ENCODE measurements around the gene CEP112. TPM values are rescaled to one million over a fixed set of nuclear protein-coding genes. Genes with fewer than 3 reads are reported as not detected.

The CEP112 gene
- total RNA-seq, 4 donors from 2014 or later, result 1.1 to 12.9 (median 9.1) TPM

- Histone ChIP-seq H3K4me3 (no peak overlapping the region), H3K36me3 (no peaks in the 10 kb centered on the region), H3K4me1 (no peaks in the 10 kb centered on the region), H3K27ac (no peak overlapping the region), H3K9me3 (peaks cover 0 to 5% of the 10 kb centered on the region in 2 donors), H3K27me3 (no peaks in the 10 kb centered on the region)
- DNase-seq, result no peak
- in situ Hi-C loops (cut with MboI; ENCODE audit: low pct_ligation_motif_present in 1 of 4, low pct_unique_long_range_greater_than_20kb in 1 of 4, low sequenced_read_pairs in 3 of 4), result no loop called here
- 50% methylated on average over 2 of the region's 2 CpGs; no CpG with 5 or more reads in 1 of the 2 donors for WGBS, 2 donors (ENCODE audit: low coverage in 1 of 2)
- no peak for TF ChIP-seq POLR2AphosphoS5 (IDR thresholded peaks at IDR 0.05)
- no peak for TF ChIP-seq POLR2A (IDR thresholded peaks at IDR 0.05)
- TF ChIP-seq, protein P1, sequence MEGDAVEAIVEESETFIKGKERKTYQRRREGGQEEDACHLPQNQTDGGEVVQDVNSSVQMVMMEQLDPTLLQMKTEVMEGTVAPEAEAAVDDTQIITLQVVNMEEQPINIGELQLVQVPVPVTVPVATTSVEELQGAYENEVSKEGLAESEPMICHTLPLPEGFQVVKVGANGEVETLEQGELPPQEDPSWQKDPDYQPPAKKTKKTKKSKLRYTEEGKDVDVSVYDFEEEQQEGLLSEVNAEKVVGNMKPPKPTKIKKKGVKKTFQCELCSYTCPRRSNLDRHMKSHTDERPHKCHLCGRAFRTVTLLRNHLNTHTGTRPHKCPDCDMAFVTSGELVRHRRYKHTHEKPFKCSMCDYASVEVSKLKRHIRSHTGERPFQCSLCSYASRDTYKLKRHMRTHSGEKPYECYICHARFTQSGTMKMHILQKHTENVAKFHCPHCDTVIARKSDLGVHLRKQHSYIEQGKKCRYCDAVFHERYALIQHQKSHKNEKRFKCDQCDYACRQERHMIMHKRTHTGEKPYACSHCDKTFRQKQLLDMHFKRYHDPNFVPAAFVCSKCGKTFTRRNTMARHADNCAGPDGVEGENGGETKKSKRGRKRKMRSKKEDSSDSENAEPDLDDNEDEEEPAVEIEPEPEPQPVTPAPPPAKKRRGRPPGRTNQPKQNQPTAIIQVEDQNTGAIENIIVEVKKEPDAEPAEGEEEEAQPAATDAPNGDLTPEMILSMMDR (IDR thresholded peaks at IDR 0.05), result no peak
- TF ChIP-seq EP300 (IDR thresholded peaks at IDR 0.05; ENCODE audit: low read depth), result no peak
- intact Hi-C loops (cut with DNase I; ENCODE audit: low total_unique reads), result no loop called here
Measured at GRCh38 chr17:65954148-65954449, 237.8 kb downstream of the CEP112 start.

DNA sequence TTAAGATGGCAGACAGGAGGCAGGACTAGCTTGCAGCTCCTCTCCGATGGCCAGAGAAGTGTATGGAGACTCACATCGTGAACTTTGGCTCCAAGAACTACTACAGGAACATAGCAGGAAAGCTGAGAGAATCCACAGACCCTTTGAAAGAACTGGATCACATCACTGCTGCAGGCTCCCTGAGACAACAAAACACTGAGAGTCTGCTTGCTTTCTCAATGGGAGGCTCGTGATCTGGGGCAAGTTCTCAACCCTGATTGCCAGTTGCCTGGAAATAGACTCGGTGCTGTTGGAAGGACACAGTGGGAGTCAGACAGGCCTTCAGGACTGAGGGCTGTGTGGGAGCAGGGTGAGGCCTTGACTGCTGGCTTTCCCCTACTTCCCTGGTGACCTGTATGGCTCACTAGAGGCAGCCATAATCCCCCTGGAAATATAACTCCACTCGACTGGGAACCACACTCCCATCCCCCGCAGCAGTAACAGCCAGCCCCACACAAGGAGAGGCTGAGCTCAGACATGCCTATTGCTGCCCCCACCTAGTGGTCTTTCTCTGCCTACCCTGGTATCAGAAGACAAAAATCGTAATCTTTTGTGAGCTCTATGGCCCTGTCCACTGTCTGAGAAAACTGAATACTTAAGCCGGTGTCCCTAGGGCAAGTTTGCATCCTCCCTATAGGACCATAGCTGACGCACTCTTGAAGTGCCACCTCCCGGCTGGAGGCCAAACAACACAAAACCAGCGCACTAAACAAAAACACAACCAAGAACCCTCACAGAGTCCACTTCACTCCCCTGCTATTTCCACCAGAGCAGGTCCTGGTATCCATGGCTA is 238.4 kb downstream of the CEP112 start:
- intact Hi-C loops (cut with DNase I; ENCODE audit: low total_unique reads) (no loop called here), in situ Hi-C loops (cut with MboI; ENCODE audit: low pct_ligation_motif_present in 1 of 4, low pct_unique_long_range_greater_than_20kb in 1 of 4, low sequenced_read_pairs in 3 of 4) (no loop called here)
- no peak for DNase-seq
- no peaks in the 10 kb centered on the region for H3K27me3 ChIP-seq
- no peaks in the 10 kb centered on the region for H3K36me3 ChIP-seq
- 90 to 100% methylated on average over 6 to 11 of the region's 11 CpGs for WGBS, 2 donors (ENCODE audit: low coverage in 1 of 2)
- no peak overlapping the region for H3K27ac ChIP-seq
- H3K4me1 ChIP-seq, result no peaks in the 10 kb centered on the region
- H3K4me3 ChIP-seq, result no peak overlapping the region
- H3K9me3 ChIP-seq, result peaks cover 0 to 1% of the 10 kb centered on the region in 2 donors
- no peak for TF ChIP-seq EP300 (IDR thresholded peaks at IDR 0.05; ENCODE audit: low read depth)
- TF ChIP-seq POLR2AphosphoS5 (IDR thresholded peaks at IDR 0.05), result no peak
- TF ChIP-seq, protein P1 (IDR thresholded peaks at IDR 0.05), result no peak
- no peak for TF ChIP-seq POLR2A (IDR thresholded peaks at IDR 0.05)

- no peak overlapping the region for H3K27ac ChIP-seq
- WGBS, 2 donors (ENCODE audit: low coverage in 1 of 2), result 74 to 100% methylated on average over 1 of the region's 1 CpG
- H3K4me3 ChIP-seq, result no peak overlapping the region
- H3K36me3 ChIP-seq, result no peaks in the 10 kb centered on the region
- H3K27me3 ChIP-seq, result no peaks in the 10 kb centered on the region
- no peak for DNase-seq
- H3K9me3 ChIP-seq, result no peaks in the 10 kb centered on the region
- in situ Hi-C loops (cut with MboI; ENCODE audit: low pct_ligation_motif_present in 1 of 4, low pct_unique_long_range_greater_than_20kb in 1 of 4, low sequenced_read_pairs in 3 of 4), result no loop called here
- intact Hi-C loops (cut with DNase I; ENCODE audit: low total_unique reads), result no loop called here
- H3K4me1 ChIP-seq, result no peaks in the 10 kb centered on the region
- TF ChIP-seq POLR2A (IDR thresholded peaks at IDR 0.05) (no peak), POLR2AphosphoS5 (IDR thresholded peaks at IDR 0.05) (no peak), EP300 (IDR thresholded peaks at IDR 0.05; ENCODE audit: low read depth) (no peak)
- TF ChIP-seq, protein P1 (IDR thresholded peaks at IDR 0.05), result no peak
Measured at GRCh38 chr17:65952586-65952985, 239.3 kb downstream of the CEP112 start.

DNA sequence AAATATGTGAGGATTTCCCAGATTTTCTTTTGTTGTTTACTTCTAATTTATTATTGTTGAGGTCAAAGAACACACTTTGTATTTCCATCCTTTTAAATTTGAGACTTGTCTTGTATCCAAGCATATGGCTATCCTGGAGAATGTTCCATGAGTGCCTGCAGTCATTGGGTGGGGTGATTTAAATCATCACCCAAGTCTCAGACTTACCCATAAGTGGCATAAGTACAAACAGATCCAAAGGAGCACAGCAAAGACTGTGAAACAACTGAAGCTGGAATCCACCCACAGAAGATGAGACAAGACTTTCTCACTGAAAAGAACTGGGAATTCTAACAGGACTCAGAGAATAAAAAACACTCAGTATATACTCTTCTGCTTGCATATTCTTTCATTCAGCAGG is 239.9 kb downstream of the CEP112 start:
- Histone ChIP-seq H3K36me3 (no peaks in the 10 kb centered on the region), H3K27me3 (no peaks in the 10 kb centered on the region), H3K4me1 (no peaks in the 10 kb centered on the region), H3K4me3 (no peak overlapping the region), H3K9me3 (no peaks in the 10 kb centered on the region), H3K27ac (no peak overlapping the region)
- in situ Hi-C loops (cut with MboI; ENCODE audit: low pct_ligation_motif_present in 1 of 4, low pct_unique_long_range_greater_than_20kb in 1 of 4, low sequenced_read_pairs in 3 of 4) (no loop called here), intact Hi-C loops (cut with DNase I; ENCODE audit: low total_unique reads) (no loop called here)
- no peak for DNase-seq
- TF ChIP-seq, protein P1 (IDR thresholded peaks at IDR 0.05), result no peak
- TF ChIP-seq EP300 (IDR thresholded peaks at IDR 0.05; ENCODE audit: low read depth) (no peak), POLR2A (IDR thresholded peaks at IDR 0.05) (no peak), POLR2AphosphoS5 (IDR thresholded peaks at IDR 0.05) (no peak)
